ENCODE measurements around the gene PTGDS.

The PTGDS gene

GRCh38 chr9:136974817-136975535, 2.3 kb upstream of the PTGDS start:
- peak overlapping the region; percentile 77 for H3K18ac ChIP-seq (ENCODE audit: low read length)

GRCh38 chr9:136975644-136976043, 1.7 kb upstream of the PTGDS start:
- peak overlapping the region; percentile 98 for H2BK12ac ChIP-seq (ENCODE audit: low read length)
- H3K14ac ChIP-seq (ENCODE audit: low read length): peak overlapping the region; percentile 38
- WGBS, 2 donors (ENCODE audit: extremely low coverage in 2 of 2, insufficient read length in 2 of 2, insufficient replicate concordance in 1 of 2): no CpG with 5 or more reads among the region's 14 CpGs
- H2BK5ac ChIP-seq (ENCODE audit: low read length): no peak overlapping the region
- no peak overlapping the region for H3K4me3 ChIP-seq (ENCODE audit: low read length in 2 of 2)
- H3K4me2 ChIP-seq (ENCODE audit: insufficient read depth, low read length, poor library complexity, severe bottlenecking): no peak overlapping the region
- H3K27ac ChIP-seq (replicated peaks; ENCODE audit: low read length): no peak overlapping the region
- no peak for DNase-seq (ENCODE audit: low spot score)
- H3K4ac ChIP-seq (ENCODE audit: low read length): no peak overlapping the region
- no peak overlapping the region for H2AFZ ChIP-seq (ENCODE audit: low read length)
- H3K36me3 ChIP-seq (replicated peaks in 1 of 2; ENCODE audit: control insufficient read depth in 2 of 2, insufficient read depth in 2 of 2, low read length in 2 of 2): no peaks in the 10 kb centered on the region
- no peak overlapping the region for H4K91ac ChIP-seq (ENCODE audit: low read depth, low read length, poor library complexity)
- no peak overlapping the region for H2BK120ac ChIP-seq (ENCODE audit: low read depth, low read length)
- H3K4me1 ChIP-seq (ENCODE audit: control insufficient read depth in 2 of 2, insufficient read depth in 1 of 2, low read depth in 1 of 2, low read length in 2 of 2): peaks cover 0 to 10% of the 10 kb centered on the region in 2 donors
- no peaks in the 10 kb centered on the region for H3K79me1 ChIP-seq (ENCODE audit: low read depth, low read length)
- no peaks in the 10 kb centered on the region for H3K9me3 ChIP-seq (replicated peaks in 1 of 2; ENCODE audit: control insufficient read depth in 2 of 2, insufficient read depth in 1 of 2, low read depth in 1 of 2, low read length in 2 of 2)
- peak overlapping the region; percentile 98 for H2AK5ac ChIP-seq (ENCODE audit: low read depth, low read length)
- peak overlapping the region; percentile 89 for H3K23ac ChIP-seq (ENCODE audit: low read depth, low read length, poor library complexity)
- H3K27me3 ChIP-seq (ENCODE audit: control insufficient read depth in 3 of 3, insufficient read depth in 3 of 3, low read depth in 1 of 3, low read length in 3 of 3): peaks cover 0 to 82% (median 12%) of the 10 kb centered on the region in 3 experiments
- H3K9ac ChIP-seq (ENCODE audit: low read depth, low read length, poor library complexity): no peak overlapping the region
- peak overlapping the region; percentile 93 for H2BK15ac ChIP-seq (ENCODE audit: low read length)
- no peak overlapping the region for H4K8ac ChIP-seq (ENCODE audit: low read depth, low read length)
- peak overlapping the region; percentile 76 for H3K18ac ChIP-seq (ENCODE audit: low read length)

More at GRCh38 chr9:136974817-136975535, 2.3 kb upstream of the PTGDS start:
- Histone ChIP-seq H3K23ac (ENCODE audit: low read depth, low read length, poor library complexity) (peak overlapping the region; percentile 34), H2BK15ac (ENCODE audit: low read length) (peak overlapping the region; percentile 93), H3K27ac (replicated peaks; ENCODE audit: low read length) (no peak overlapping the region), H3K27me3 (ENCODE audit: control insufficient read depth in 3 of 3, insufficient read depth in 3 of 3, low read depth in 1 of 3, low read length in 3 of 3) (peaks cover 0 to 78% (median 12%) of the 10 kb centered on the region in 3 experiments), H2BK120ac (ENCODE audit: low read depth, low read length) (no peak overlapping the region), H3K14ac (ENCODE audit: low read length) (no peak overlapping the region), H4K8ac (ENCODE audit: low read depth, low read length) (no peak overlapping the region), H3K36me3 (replicated peaks in 1 of 2; ENCODE audit: control insufficient read depth in 2 of 2, insufficient read depth in 2 of 2, low read length in 2 of 2) (no peaks in the 10 kb centered on the region), H4K91ac (ENCODE audit: low read depth, low read length, poor library complexity) (no peak overlapping the region), H3K4ac (ENCODE audit: low read length) (no peak overlapping the region), H3K9me3 (replicated peaks in 1 of 2; ENCODE audit: control insufficient read depth in 2 of 2, insufficient read depth in 1 of 2, low read depth in 1 of 2, low read length in 2 of 2) (no peaks in the 10 kb centered on the region), H3K9ac (ENCODE audit: low read depth, low read length, poor library complexity) (no peak overlapping the region), H3K79me1 (ENCODE audit: low read depth, low read length) (no peaks in the 10 kb centered on the region), H3K4me3 (ENCODE audit: low read length in 2 of 2) (no peak overlapping the region), H3K4me1 (ENCODE audit: control insufficient read depth in 2 of 2, insufficient read depth in 1 of 2, low read depth in 1 of 2, low read length in 2 of 2) (peaks cover 0 to 10% of the 10 kb centered on the region in 2 donors), H2AFZ (ENCODE audit: low read length) (no peak overlapping the region), H3K4me2 (ENCODE audit: insufficient read depth, low read length, poor library complexity, severe bottlenecking) (no peak overlapping the region), H2AK5ac (ENCODE audit: low read depth, low read length) (peak overlapping the region; percentile 98), H2BK5ac (ENCODE audit: low read length) (peak overlapping the region; percentile 94), H2BK12ac (ENCODE audit: low read length) (peak overlapping the region; percentile 6)
- no peak for DNase-seq (ENCODE audit: low spot score)
- no CpG with 5 or more reads among the region's 15 CpGs for WGBS, 2 donors (ENCODE audit: extremely low coverage in 2 of 2, insufficient read length in 2 of 2, insufficient replicate concordance in 1 of 2)

GRCh38 chr9:136977649-136978072, 357 bp downstream of the PTGDS start:
- Histone ChIP-seq H3K79me1 (ENCODE audit: low read depth, low read length) (no peaks in the 10 kb centered on the region), H3K4ac (ENCODE audit: low read length) (peak overlapping the region; percentile 99), H3K36me3 (replicated peaks in 1 of 2; ENCODE audit: control insufficient read depth in 2 of 2, insufficient read depth in 2 of 2, low read length in 2 of 2) (no peaks in the 10 kb centered on the region), H2AK5ac (ENCODE audit: low read depth, low read length) (peak overlapping the region; percentile 97), H4K8ac (ENCODE audit: low read depth, low read length) (peak overlapping the region; percentile 72), H4K91ac (ENCODE audit: low read depth, low read length, poor library complexity) (no peak overlapping the region), H3K4me3 (ENCODE audit: low read length in 2 of 2) (peak overlapping the region; percentile 17 to 81), H3K9ac (ENCODE audit: low read depth, low read length, poor library complexity) (peak overlapping the region; percentile 96), H3K27ac (replicated peaks; ENCODE audit: low read length) (no peak overlapping the region), H3K27me3 (ENCODE audit: control insufficient read depth in 3 of 3, insufficient read depth in 3 of 3, low read depth in 1 of 3, low read length in 3 of 3) (peaks cover 0 to 87% (median 12%) of the 10 kb centered on the region in 3 experiments), H2BK5ac (ENCODE audit: low read length) (no peak overlapping the region), H3K14ac (ENCODE audit: low read length) (peak overlapping the region; percentile 99), H2AFZ (ENCODE audit: low read length) (peak overlapping the region; percentile 81), H2BK12ac (ENCODE audit: low read length) (peak overlapping the region; percentile 99), H3K23ac (ENCODE audit: low read depth, low read length, poor library complexity) (peak overlapping the region; percentile 93), H3K9me3 (replicated peaks in 1 of 2; ENCODE audit: control insufficient read depth in 2 of 2, insufficient read depth in 1 of 2, low read depth in 1 of 2, low read length in 2 of 2) (no peaks in the 10 kb centered on the region), H3K18ac (ENCODE audit: low read length) (peak overlapping the region; percentile 98), H3K4me2 (ENCODE audit: insufficient read depth, low read length, poor library complexity, severe bottlenecking) (peak overlapping the region; percentile 94), H2BK120ac (ENCODE audit: low read depth, low read length) (peak overlapping the region; percentile 17), H3K4me1 (ENCODE audit: control insufficient read depth in 2 of 2, insufficient read depth in 1 of 2, low read depth in 1 of 2, low read length in 2 of 2) (peaks cover 0 to 10% of the 10 kb centered on the region in 2 donors), H2BK15ac (ENCODE audit: low read length) (peak overlapping the region; percentile 92)
- no peak for DNase-seq (ENCODE audit: low spot score)
- no CpG with 5 or more reads among the region's 33 CpGs for WGBS, 2 donors (ENCODE audit: extremely low coverage in 2 of 2, insufficient read length in 2 of 2, insufficient replicate concordance in 1 of 2)

- no CpG with 5 or more reads among the region's 78 CpGs for WGBS, 2 donors (ENCODE audit: extremely low coverage in 2 of 2, insufficient read length in 2 of 2, insufficient replicate concordance in 1 of 2)
- H2BK12ac ChIP-seq (ENCODE audit: low read length): peak overlapping the region; percentile 99
- H3K4me2 ChIP-seq (ENCODE audit: insufficient read depth, low read length, poor library complexity, severe bottlenecking): peak overlapping the region; percentile 94
Measured at GRCh38 chr9:136978073-136978864, 965 bp downstream of the PTGDS start.

More at GRCh38 chr9:136978073-136978864, 965 bp downstream of the PTGDS start:
- peaks cover 0 to 10% of the 10 kb centered on the region in 2 donors for H3K4me1 ChIP-seq (ENCODE audit: control insufficient read depth in 2 of 2, insufficient read depth in 1 of 2, low read depth in 1 of 2, low read length in 2 of 2)
- H2BK5ac ChIP-seq (ENCODE audit: low read length): no peak overlapping the region
- H4K91ac ChIP-seq (ENCODE audit: low read depth, low read length, poor library complexity): no peak overlapping the region
- H3K14ac ChIP-seq (ENCODE audit: low read length): peak overlapping the region; percentile 99
- peak overlapping the region; percentile 92 for H2BK15ac ChIP-seq (ENCODE audit: low read length)
- H3K36me3 ChIP-seq (replicated peaks in 1 of 2; ENCODE audit: control insufficient read depth in 2 of 2, insufficient read depth in 2 of 2, low read length in 2 of 2): no peaks in the 10 kb centered on the region
- no peaks in the 10 kb centered on the region for H3K9me3 ChIP-seq (replicated peaks in 1 of 2; ENCODE audit: control insufficient read depth in 2 of 2, insufficient read depth in 1 of 2, low read depth in 1 of 2, low read length in 2 of 2)
- H3K27ac ChIP-seq (replicated peaks; ENCODE audit: low read length): no peak overlapping the region
- H3K27me3 ChIP-seq (ENCODE audit: control insufficient read depth in 3 of 3, insufficient read depth in 3 of 3, low read depth in 1 of 3, low read length in 3 of 3): peaks cover 0 to 87% (median 13%) of the 10 kb centered on the region in 3 experiments
- H3K4ac ChIP-seq (ENCODE audit: low read length): peak overlapping the region; percentile 99
- DNase-seq (ENCODE audit: low spot score): peak; percentile 82
- H2AK5ac ChIP-seq (ENCODE audit: low read depth, low read length): peak overlapping the region; percentile 97
- H3K4me3 ChIP-seq (ENCODE audit: low read length in 2 of 2): peak overlapping the region; percentile 17 to 81
- H3K9ac ChIP-seq (ENCODE audit: low read depth, low read length, poor library complexity): peak overlapping the region; percentile 96
- no peak overlapping the region for H4K8ac ChIP-seq (ENCODE audit: low read depth, low read length)
- peak overlapping the region; percentile 17 for H2BK120ac ChIP-seq (ENCODE audit: low read depth, low read length)
- peak overlapping the region; percentile 81 for H2AFZ ChIP-seq (ENCODE audit: low read length)
- peak overlapping the region; percentile 93 for H3K23ac ChIP-seq (ENCODE audit: low read depth, low read length, poor library complexity)
- H3K79me1 ChIP-seq (ENCODE audit: low read depth, low read length): no peaks in the 10 kb centered on the region
- peak overlapping the region; percentile 98 for H3K18ac ChIP-seq (ENCODE audit: low read length)
